ENCODE data around the gene NUTM2F. TPM values are rescaled to one million over a fixed set of nuclear protein-coding genes. Genes with fewer than 3 reads are reported as not detected.

Gene NUTM2F
- total and polyA plus RNA-seq, 2 of the 13 experiments (the other 11 are each of a cell fraction or from before 2014, with no cell fraction given), result 0.09 TPM; not detected in 1

DNA sequence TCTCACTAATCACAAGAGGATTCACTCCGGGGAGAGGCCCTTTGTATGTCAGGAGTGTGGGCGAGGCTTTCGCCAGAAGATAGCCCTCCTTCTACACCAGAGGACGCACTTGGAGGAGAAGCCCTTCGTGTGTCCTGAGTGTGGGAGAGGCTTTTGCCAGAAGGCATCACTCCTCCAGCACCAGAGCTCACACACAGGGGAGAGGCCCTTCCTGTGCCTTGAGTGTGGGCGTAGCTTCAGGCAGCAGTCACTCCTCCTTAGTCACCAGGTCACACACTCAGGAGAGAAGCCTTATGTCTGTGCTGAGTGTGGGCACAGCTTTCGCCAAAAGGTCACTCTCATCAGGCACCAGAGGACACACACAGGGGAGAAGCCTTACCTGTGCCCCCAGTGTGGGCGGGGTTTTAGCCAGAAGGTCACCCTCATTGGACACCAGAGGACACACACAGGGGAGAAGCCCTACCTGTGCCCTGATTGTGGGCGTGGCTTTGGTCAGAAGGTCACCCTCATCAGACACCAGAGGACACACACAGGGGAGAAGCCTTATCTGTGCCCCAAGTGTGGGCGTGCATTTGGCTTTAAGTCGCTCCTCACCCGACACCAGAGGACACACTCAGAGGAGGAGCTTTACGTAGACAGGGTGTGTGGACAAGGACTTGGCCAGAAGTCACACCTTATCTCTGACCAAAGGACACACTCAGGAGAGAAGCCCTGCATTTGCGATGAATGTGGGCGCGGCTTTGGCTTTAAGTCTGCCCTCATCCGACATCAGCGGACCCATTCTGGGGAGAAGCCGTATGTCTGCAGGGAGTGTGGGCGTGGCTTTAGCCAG, 27.8 kb downstream of the NUTM2F start:
- ChIA-PET CTCF (ENCODE audit: low intra/inter-chr PET ratio, low total read pairs) (no interaction called here), POLR2A (no interaction called here)
- WGBS (ENCODE audit: low lambda C conversion rate), result 96% methylated on average over 12 of the region's 20 CpGs
- no peaks in the 10 kb centered on the region for H4K20me1 ChIP-seq (ENCODE audit: insufficient read depth, low read length)
- DNase-seq (ENCODE audit: low spot score) (no peak), FAIRE-seq (no peak), ATAC-seq (no peak; the same call in 1 of the 3 replicates)
- no peaks in the 10 kb centered on the region for H3K9me3 ChIP-seq (ENCODE audit: low read length)
- BruUV-seq (replicated peaks), result no TSS peak
- H3K4me1 ChIP-seq (ENCODE audit: insufficient read depth, low read length), result no peaks in the 10 kb centered on the region; the same call in 1 of the 2 replicates
- no peak overlapping the region for H2AFZ ChIP-seq (ENCODE audit: low read length)
- TF ChIP-seq, protein P1, sequence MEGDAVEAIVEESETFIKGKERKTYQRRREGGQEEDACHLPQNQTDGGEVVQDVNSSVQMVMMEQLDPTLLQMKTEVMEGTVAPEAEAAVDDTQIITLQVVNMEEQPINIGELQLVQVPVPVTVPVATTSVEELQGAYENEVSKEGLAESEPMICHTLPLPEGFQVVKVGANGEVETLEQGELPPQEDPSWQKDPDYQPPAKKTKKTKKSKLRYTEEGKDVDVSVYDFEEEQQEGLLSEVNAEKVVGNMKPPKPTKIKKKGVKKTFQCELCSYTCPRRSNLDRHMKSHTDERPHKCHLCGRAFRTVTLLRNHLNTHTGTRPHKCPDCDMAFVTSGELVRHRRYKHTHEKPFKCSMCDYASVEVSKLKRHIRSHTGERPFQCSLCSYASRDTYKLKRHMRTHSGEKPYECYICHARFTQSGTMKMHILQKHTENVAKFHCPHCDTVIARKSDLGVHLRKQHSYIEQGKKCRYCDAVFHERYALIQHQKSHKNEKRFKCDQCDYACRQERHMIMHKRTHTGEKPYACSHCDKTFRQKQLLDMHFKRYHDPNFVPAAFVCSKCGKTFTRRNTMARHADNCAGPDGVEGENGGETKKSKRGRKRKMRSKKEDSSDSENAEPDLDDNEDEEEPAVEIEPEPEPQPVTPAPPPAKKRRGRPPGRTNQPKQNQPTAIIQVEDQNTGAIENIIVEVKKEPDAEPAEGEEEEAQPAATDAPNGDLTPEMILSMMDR (CRISPR knock-in tag; IDR thresholded peaks at IDR 0.05), result no peak
- H3K27me3 ChIP-seq (ENCODE audit: control insufficient read depth in 1 of 2, insufficient read depth in 2 of 2, low read length in 2 of 2), result no peaks in the 10 kb centered on the region
- no peak overlapping the region for H3K9ac ChIP-seq (ENCODE audit: insufficient read depth, low read depth, low read length)
- H3K4me2 ChIP-seq (ENCODE audit: low read depth, low read length), result no peak overlapping the region
- H3K27ac ChIP-seq (ENCODE audit: extremely low read length, insufficient read depth, low read length), result no peak overlapping the region
- in situ Hi-C loops (cut with HindIII; ENCODE audit: extremely low pct_ligation_motif_present, low pct_unique_long_range_greater_than_20kb), result no loop called here
- H3K4me3 ChIP-seq (replicated peaks in 1 of 3; ENCODE audit: insufficient read depth in 1 of 3, low read depth in 2 of 3, low read length in 3 of 3), result no peak overlapping the region
- H3K79me2 ChIP-seq (ENCODE audit: insufficient read depth, low read length), result no peaks in the 10 kb centered on the region
- H3K36me3 ChIP-seq (replicated peaks in 1 of 2; ENCODE audit: control insufficient read depth in 1 of 2, insufficient read depth in 2 of 2, low read length in 2 of 2), result no peaks in the 10 kb centered on the region
- intact Hi-C loops (cut with micrococcal nuclease; ENCODE audit: unreplicated experiment), result no loop called here

DNA sequence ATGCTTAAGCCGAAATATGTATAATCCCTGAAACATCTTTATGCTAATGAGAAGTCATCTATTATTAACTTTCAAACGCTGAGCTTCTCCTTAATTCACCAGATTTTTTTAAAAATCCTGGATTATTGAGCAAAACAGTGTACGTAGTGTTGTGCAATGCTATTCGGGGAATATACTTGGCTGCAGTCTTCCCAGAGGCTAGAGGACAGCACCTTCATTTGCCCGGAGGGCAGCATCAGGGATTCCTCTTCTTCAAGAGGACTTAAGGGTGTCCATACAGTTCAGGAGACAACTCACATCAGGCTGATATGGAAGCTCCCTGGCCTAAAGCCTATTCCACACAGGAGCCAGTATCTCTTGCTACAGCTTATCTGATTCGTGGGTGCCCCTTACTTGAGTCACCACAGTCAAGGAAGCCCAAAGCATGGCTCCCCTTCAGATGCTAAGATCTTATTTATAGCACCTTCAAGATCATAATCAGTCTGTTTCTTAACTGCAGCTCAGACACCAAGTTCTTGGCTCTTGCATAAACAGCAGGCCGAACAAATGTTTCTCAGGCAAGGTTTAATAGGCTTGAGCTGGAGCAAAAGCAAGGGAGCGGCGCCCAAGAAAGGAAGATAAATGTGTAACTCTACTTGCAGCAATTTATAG, 29.4 kb downstream of the NUTM2F start:
- FAIRE-seq, result no peak
- POLR2A ChIA-PET, result no interaction called here
- TF ChIP-seq MIER2 (CRISPR knock-in tag; IDR thresholded peaks at IDR 0.05), result no peak
- no peak for TF ChIP-seq NR2F1 (CRISPR knock-in tag; IDR thresholded peaks at IDR 0.05)
- no peak for TF ChIP-seq ZNF441 (CRISPR knock-in tag; IDR thresholded peaks at IDR 0.05; ENCODE audit: borderline replicate concordance)
- TF ChIP-seq, protein P2, sequence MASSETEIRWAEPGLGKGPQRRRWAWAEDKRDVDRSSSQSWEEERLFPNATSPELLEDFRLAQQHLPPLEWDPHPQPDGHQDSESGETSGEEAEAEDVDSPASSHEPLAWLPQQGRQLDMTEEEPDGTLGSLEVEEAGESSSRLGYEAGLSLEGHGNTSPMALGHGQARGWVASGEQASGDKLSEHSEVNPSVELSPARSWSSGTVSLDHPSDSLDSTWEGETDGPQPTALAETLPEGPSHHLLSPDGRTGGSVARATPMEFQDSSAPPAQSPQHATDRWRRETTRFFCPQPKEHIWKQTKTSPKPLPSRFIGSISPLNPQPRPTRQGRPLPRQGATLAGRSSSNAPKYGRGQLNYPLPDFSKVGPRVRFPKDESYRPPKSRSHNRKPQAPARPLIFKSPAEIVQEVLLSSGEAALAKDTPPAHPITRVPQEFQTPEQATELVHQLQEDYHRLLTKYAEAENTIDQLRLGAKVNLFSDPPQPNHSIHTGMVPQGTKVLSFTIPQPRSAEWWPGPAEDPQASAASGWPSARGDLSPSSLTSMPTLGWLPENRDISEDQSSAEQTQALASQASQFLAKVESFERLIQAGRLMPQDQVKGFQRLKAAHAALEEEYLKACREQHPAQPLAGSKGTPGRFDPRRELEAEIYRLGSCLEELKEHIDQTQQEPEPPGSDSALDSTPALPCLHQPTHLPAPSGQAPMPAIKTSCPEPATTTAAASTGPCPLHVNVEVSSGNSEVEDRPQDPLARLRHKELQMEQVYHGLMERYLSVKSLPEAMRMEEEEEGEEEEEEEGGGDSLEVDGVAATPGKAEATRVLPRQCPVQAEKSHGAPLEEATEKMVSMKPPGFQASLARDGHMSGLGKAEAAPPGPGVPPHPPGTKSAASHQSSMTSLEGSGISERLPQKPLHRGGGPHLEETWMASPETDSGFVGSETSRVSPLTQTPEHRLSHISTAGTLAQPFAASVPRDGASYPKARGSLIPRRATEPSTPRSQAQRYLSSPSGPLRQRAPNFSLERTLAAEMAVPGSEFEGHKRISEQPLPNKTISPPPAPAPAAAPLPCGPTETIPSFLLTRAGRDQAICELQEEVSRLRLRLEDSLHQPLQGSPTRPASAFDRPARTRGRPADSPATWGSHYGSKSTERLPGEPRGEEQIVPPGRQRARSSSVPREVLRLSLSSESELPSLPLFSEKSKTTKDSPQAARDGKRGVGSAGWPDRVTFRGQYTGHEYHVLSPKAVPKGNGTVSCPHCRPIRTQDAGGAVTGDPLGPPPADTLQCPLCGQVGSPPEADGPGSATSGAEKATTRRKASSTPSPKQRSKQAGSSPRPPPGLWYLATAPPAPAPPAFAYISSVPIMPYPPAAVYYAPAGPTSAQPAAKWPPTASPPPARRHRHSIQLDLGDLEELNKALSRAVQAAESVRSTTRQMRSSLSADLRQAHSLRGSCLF (CRISPR knock-in tag; IDR thresholded peaks at IDR 0.05; ENCODE audit: borderline replicate concordance), result no peak
- no peak for TF ChIP-seq STAG1 (CRISPR knock-in tag; IDR thresholded peaks at IDR 0.05)
- no peak for TF ChIP-seq BCL6 (CRISPR knock-in tag; IDR thresholded peaks at IDR 0.05)
- TF ChIP-seq, protein P3, sequence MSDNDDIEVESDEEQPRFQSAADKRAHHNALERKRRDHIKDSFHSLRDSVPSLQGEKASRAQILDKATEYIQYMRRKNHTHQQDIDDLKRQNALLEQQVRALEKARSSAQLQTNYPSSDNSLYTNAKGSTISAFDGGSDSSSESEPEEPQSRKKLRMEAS (IDR thresholded peaks at IDR 0.05), result no peak
- no peak for TF ChIP-seq TP53 (CRISPR knock-in tag; conservative IDR thresholded peaks at IDR 0.05)
- no peak for TF ChIP-seq MTA1 (CRISPR knock-in tag; IDR thresholded peaks at IDR 0.05; ENCODE audit: borderline replicate concordance)

More for the DNA sequence above, 29.4 kb downstream of the NUTM2F start:
- H3K4me1 ChIP-seq (ENCODE audit: insufficient read depth, low read length), result no peaks in the 10 kb centered on the region; the same call in 1 of the 2 replicates
- intact Hi-C loops (cut with micrococcal nuclease; ENCODE audit: unreplicated experiment) (no loop called here), in situ Hi-C loops (cut with HindIII; ENCODE audit: extremely low pct_ligation_motif_present, low pct_unique_long_range_greater_than_20kb) (no loop called here)
- no peak overlapping the region for H2AFZ ChIP-seq (ENCODE audit: low read length)
- H3K79me2 ChIP-seq (ENCODE audit: insufficient read depth, low read length), result no peaks in the 10 kb centered on the region
- no peak overlapping the region for H3K9ac ChIP-seq (ENCODE audit: insufficient read depth, low read depth, low read length)
- WGBS (ENCODE audit: low lambda C conversion rate), result 87% methylated on average over 8 of the region's 9 CpGs
- BruUV-seq (replicated peaks), result no TSS peak
- CTCF ChIA-PET (ENCODE audit: low intra/inter-chr PET ratio, low total read pairs), result no interaction called here
- DNase-seq (ENCODE audit: low spot score) (no peak), ATAC-seq (no peak)
- no peaks in the 10 kb centered on the region for H3K9me3 ChIP-seq (ENCODE audit: low read length)
- H3K4me2 ChIP-seq (ENCODE audit: low read depth, low read length), result no peak overlapping the region
- no peaks in the 10 kb centered on the region; a peak in 2 of 5 replicates for H3K36me3 ChIP-seq (replicated peaks in 1 of 2; ENCODE audit: control insufficient read depth in 1 of 2, insufficient read depth in 2 of 2, low read length in 2 of 2)
- no peak overlapping the region for H3K27ac ChIP-seq (ENCODE audit: extremely low read length, insufficient read depth, low read length)
- no peak overlapping the region for H3K4me3 ChIP-seq (replicated peaks in 1 of 3; ENCODE audit: insufficient read depth in 1 of 3, low read depth in 2 of 3, low read length in 3 of 3)
- H3K27me3 ChIP-seq (ENCODE audit: control insufficient read depth in 1 of 2, insufficient read depth in 2 of 2, low read length in 2 of 2), result no peaks in the 10 kb centered on the region
- no peaks in the 10 kb centered on the region for H4K20me1 ChIP-seq (ENCODE audit: insufficient read depth, low read length)

Data from HepG2 (cell line).